ENCODE results near the gene CD96. TPM values are rescaled to one million over a fixed set of nuclear protein-coding genes. Genes with fewer than 3 reads are reported as not detected.

Gene CD96
- total RNA-seq, 1 experiment from 2014 or later, result not detected

DNA sequence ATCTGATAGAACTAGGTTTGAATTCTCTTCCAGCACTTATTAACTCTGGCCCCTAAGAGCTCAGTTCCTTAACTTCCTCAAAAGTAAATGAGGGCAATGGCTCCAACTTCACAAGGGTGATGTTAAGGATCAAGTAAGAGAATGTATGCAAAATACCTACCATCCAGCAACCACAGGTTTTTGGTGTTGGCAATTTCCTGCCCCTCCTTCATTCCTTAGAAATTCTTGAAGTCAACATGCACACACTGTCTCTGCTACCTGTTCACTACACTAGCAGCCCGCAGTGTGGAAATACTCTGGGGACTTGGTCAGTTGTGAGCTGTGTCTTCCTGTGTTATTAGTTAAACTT lies 48.1 kb downstream of the CD96 start:
- Mint-ChIP-seq H3K4me1 (ENCODE audit: low read depth, unreplicated experiment) (peaks cover 83% of the 10 kb centered on the region), H3K27me3 (ENCODE audit: unreplicated experiment) (no peaks in the 10 kb centered on the region), H3K9me3 (ENCODE audit: low read depth, unreplicated experiment) (peaks cover 2% of the 10 kb centered on the region), H3K36me3 (ENCODE audit: insufficient read depth, unreplicated experiment) (no peaks in the 10 kb centered on the region), H3K27ac (ENCODE audit: unreplicated experiment) (peak overlapping the region; percentile 21), H3K4me3 (ENCODE audit: low read depth, unreplicated experiment) (no peak overlapping the region)
- CTCF ChIA-PET, result interaction anchor here (0.7 to 2.7 kb wide), 5 partner anchors 12 to 864 kb away, joined by 3 to 5 read pairs (median 3); no protein-coding TSS in a partner anchor
- intact Hi-C loops (cut with micrococcal nuclease; ENCODE audit: unreplicated experiment), result no loop called here
- BruUV-seq (replicated peaks), result no TSS peak
- peak; percentile 24 for DNase-seq
- no peak for TF ChIP-seq CTCF (IDR thresholded peaks at IDR 0.05; ENCODE audit: unreplicated experiment)

GRCh38 chr3:111591555-111591954 lies 49.6 kb downstream of the CD96 start:
- TF ChIP-seq CTCF (IDR thresholded peaks at IDR 0.05; ENCODE audit: unreplicated experiment), result no peak
- DNase-seq, result no peak
- Mint-ChIP-seq H3K4me1 (ENCODE audit: low read depth, unreplicated experiment) (peaks cover 75% of the 10 kb centered on the region), H3K27ac (ENCODE audit: unreplicated experiment) (no peak overlapping the region), H3K27me3 (ENCODE audit: unreplicated experiment) (no peaks in the 10 kb centered on the region), H3K4me3 (ENCODE audit: low read depth, unreplicated experiment) (no peak overlapping the region), H3K9me3 (ENCODE audit: low read depth, unreplicated experiment) (no peaks in the 10 kb centered on the region), H3K36me3 (ENCODE audit: insufficient read depth, unreplicated experiment) (peaks cover 6% of the 10 kb centered on the region)
- intact Hi-C loops (cut with micrococcal nuclease; ENCODE audit: unreplicated experiment), result no loop called here
- CTCF ChIA-PET, result interaction anchor here (0.7 to 2.7 kb wide), 3 partner anchors 11 to 362 kb away, joined by 5 to 6 read pairs (median 5); no protein-coding TSS in a partner anchor
- no TSS peak for BruUV-seq (replicated peaks)

DNA sequence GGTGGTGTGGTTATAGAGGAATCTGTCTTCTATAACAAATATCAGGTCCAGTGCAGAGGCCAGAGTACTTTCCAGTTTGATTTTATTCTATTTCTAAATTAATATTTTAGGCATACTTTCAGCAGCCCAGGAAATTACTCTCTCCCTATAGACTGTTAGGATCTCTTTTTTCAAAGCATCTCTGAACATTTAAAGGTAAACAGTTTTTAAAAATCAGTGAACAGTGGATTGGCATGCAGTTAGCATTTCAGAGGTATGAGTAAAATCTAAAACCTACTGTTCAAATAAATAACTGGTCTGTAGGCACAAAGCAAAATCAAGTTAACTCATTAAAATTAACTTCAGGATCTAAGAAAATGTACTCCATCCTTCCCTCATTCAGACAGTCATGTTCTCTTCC lies 50.1 kb downstream of the CD96 start:
- no TSS peak for BruUV-seq (replicated peaks)
- H3K4me3 Mint-ChIP-seq (ENCODE audit: low read depth, unreplicated experiment), result no peak overlapping the region
- CTCF ChIA-PET, result interaction anchor here (2.7 kb wide), 1 partner anchor 10 kb away, joined by 5 read pairs; no protein-coding TSS in a partner anchor
- H3K9me3 Mint-ChIP-seq (ENCODE audit: low read depth, unreplicated experiment), result no peaks in the 10 kb centered on the region
- no peak overlapping the region for H3K27ac Mint-ChIP-seq (ENCODE audit: unreplicated experiment)
- DNase-seq, result no peak
- no peak for TF ChIP-seq CTCF (IDR thresholded peaks at IDR 0.05; ENCODE audit: unreplicated experiment)
- intact Hi-C loops (cut with micrococcal nuclease; ENCODE audit: unreplicated experiment), result no loop called here
- no peaks in the 10 kb centered on the region for H3K27me3 Mint-ChIP-seq (ENCODE audit: unreplicated experiment)
- H3K36me3 Mint-ChIP-seq (ENCODE audit: insufficient read depth, unreplicated experiment), result peaks cover 6% of the 10 kb centered on the region
- peaks cover 69% of the 10 kb centered on the region for H3K4me1 Mint-ChIP-seq (ENCODE audit: low read depth, unreplicated experiment)

GRCh38 chr3:111592936-111593335 lies 50.9 kb downstream of the CD96 start:
- DNase-seq, result no peak
- TF ChIP-seq CTCF (IDR thresholded peaks at IDR 0.05; ENCODE audit: unreplicated experiment), result no peak
- H3K4me1 Mint-ChIP-seq (ENCODE audit: low read depth, unreplicated experiment), result peaks cover 67% of the 10 kb centered on the region
- no TSS peak for BruUV-seq (replicated peaks)
- H3K9me3 Mint-ChIP-seq (ENCODE audit: low read depth, unreplicated experiment), result no peaks in the 10 kb centered on the region
- no peak overlapping the region for H3K4me3 Mint-ChIP-seq (ENCODE audit: low read depth, unreplicated experiment)
- intact Hi-C loops (cut with micrococcal nuclease; ENCODE audit: unreplicated experiment), result no loop called here
- CTCF ChIA-PET, result no interaction called here
- H3K27me3 Mint-ChIP-seq (ENCODE audit: unreplicated experiment), result no peaks in the 10 kb centered on the region
- H3K27ac Mint-ChIP-seq (ENCODE audit: unreplicated experiment), result no peak overlapping the region
- peaks cover 6% of the 10 kb centered on the region for H3K36me3 Mint-ChIP-seq (ENCODE audit: insufficient read depth, unreplicated experiment)

Data from Calu3 (cell line).